Vagina (tissue), 2 donors: ENCODE results near the gene AVPR2. TPM values are rescaled to one million over a fixed set of nuclear protein-coding genes. Genes with fewer than 3 reads are reported as not detected.

ENCODE experiments used
- DNase-seq, 2 donors: peaks; one replicate each; pipeline ENCODE4 v3.0.0-alpha.2; 2017; ENCODE audit errors: extremely low spot score in 2 of 2
- H3K27ac ChIP-seq: fragments of 200-600 bp; sonication (generic); one replicate; pipeline ENCODE4 v1.5.1; 2019
- H3K27me3 ChIP-seq: fragments of 200-600 bp; sonication (generic); one replicate; pipeline ENCODE4 v1.5.1; 2019
- H3K36me3 ChIP-seq, 2 donors: fragments of 200-600 bp; sonication (generic); one replicate each; pipeline ENCODE4 v1.5.1; 2017 to 2019
- H3K4me1 ChIP-seq: fragments of 200-600 bp; sonication (generic); one replicate; pipeline ENCODE4 v1.5.1; 2019
- H3K4me3 ChIP-seq, 2 donors: fragments of 200-600 bp; sonication (generic); 1 replicate in 1 of 2; 2 replicates in 1 of 2; pipeline ENCODE4 v1.5.1; 2016 to 2019
- H3K9me3 ChIP-seq: fragments of 200-600 bp; sonication (generic); one replicate; pipeline ENCODE4 v1.5.1; 2019
- POLR2A ChIP-seq, 2 donors: fragments of 450-650 bp; IDR thresholded peaks; one replicate each; pipeline ENCODE4 v1.6.1; 2017; ENCODE audit warnings: antibody characterized with exemption in 2 of 2, mild to moderate bottlenecking in 2 of 2, moderate library complexity in 2 of 2
- POLR2AphosphoS5 ChIP-seq, 2 donors: sonication (generic); formaldehyde crosslinking; IDR thresholded peaks; one replicate each; pipeline ENCODE4 v1.9.0; 2017; ENCODE audit warnings: antibody characterized with exemption in 2 of 2, mild to moderate bottlenecking in 2 of 2, low read depth in 1 of 2; ENCODE audit not compliant: insufficient read depth in 1 of 2
- intact Hi-C: fragments of 100-400 bp; cut with DNase I; formaldehyde crosslinking; loops from one replicate; pipeline ENCODE4 v1.15.1; 2023
- total RNA-seq: library from RNA; depleted of rRNA; stranded (reverse); fragments of >200 nt; gene quantifications from one replicate; pipeline ENCODE4 v1.2.3, GENCODE V29; 2016
- TF ChIP-seq, protein P1 (sequence below), 3 experiments: fragments of 450-650 bp in 2 of 3; fragments of 200-600 bp in 1 of 3; sonication (generic) in 1 of 3; IDR thresholded peaks; one replicate each; pipeline ENCODE4 v1.5.1; 2017 to 2019; ENCODE audit warnings: antibody characterized with exemption in 3 of 3, mild to moderate bottlenecking in 2 of 3, moderate library complexity in 2 of 3

The AVPR2 gene
- total RNA-seq, 1 donor from 2014 or later, result 4.9 TPM

DNA sequence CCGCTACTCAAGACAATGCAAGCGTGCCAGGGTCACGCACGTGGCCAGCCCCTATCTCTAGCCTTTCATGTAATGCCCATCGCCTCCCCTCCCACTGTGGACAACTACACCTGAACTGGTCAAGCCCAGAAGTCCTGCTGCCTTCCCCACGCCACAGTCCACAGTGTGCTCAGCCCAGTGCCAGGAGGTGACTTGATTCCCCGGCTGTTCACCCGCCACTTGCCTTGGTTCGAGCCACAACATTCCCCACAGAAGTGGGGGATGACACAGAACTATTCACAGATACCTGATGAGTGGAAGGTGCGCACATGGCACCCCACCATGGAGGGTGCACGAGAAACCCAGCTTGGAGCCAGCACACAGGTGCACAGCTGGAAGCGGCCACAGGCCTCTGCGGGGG lies 14.8 kb downstream of the AVPR2 start:
- Histone ChIP-seq H3K27ac (no peak overlapping the region), H3K27me3 (no peaks in the 10 kb centered on the region), H3K4me3 (no peak overlapping the region), H3K36me3 (no peaks in the 10 kb centered on the region), H3K4me1 (peaks cover 30% of the 10 kb centered on the region), H3K9me3 (no peaks in the 10 kb centered on the region)
- TF ChIP-seq POLR2A (IDR thresholded peaks at IDR 0.05), result no peak
- no peak for TF ChIP-seq POLR2AphosphoS5 (IDR thresholded peaks at IDR 0.05; ENCODE audit: insufficient read depth in 1 of 2, low read depth in 1 of 2)
- TF ChIP-seq, protein P1, sequence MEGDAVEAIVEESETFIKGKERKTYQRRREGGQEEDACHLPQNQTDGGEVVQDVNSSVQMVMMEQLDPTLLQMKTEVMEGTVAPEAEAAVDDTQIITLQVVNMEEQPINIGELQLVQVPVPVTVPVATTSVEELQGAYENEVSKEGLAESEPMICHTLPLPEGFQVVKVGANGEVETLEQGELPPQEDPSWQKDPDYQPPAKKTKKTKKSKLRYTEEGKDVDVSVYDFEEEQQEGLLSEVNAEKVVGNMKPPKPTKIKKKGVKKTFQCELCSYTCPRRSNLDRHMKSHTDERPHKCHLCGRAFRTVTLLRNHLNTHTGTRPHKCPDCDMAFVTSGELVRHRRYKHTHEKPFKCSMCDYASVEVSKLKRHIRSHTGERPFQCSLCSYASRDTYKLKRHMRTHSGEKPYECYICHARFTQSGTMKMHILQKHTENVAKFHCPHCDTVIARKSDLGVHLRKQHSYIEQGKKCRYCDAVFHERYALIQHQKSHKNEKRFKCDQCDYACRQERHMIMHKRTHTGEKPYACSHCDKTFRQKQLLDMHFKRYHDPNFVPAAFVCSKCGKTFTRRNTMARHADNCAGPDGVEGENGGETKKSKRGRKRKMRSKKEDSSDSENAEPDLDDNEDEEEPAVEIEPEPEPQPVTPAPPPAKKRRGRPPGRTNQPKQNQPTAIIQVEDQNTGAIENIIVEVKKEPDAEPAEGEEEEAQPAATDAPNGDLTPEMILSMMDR (IDR thresholded peaks at IDR 0.05), result no peak
- no peak for DNase-seq
- intact Hi-C loops, result no loop called here

DNA sequence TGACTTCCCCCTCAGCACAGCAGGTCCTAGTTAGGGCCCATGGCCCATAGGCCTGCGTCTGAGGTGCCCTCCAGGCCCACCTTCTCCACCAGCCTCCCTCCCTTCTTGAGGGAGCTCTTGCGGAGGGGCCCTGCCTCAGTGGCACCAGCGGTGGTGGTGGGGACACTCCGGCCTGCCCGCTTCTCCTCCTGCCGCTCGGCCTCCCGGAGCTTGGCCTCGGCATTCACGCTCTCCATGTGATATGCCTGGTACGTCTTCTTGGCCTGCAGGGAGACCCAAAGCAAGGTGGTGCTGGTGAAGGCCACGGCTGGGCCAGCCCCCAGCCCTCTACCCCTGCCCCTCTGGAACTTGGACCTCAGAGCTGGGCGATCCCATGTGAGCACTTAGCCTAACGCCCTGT lies 16.1 kb downstream of the AVPR2 start:
- Histone ChIP-seq H3K9me3 (no peaks in the 10 kb centered on the region), H3K27ac (no peak overlapping the region), H3K27me3 (no peaks in the 10 kb centered on the region), H3K4me1 (peaks cover 30% of the 10 kb centered on the region), H3K36me3 (no peaks in the 10 kb centered on the region), H3K4me3 (no peak overlapping the region)
- no peak for DNase-seq
- intact Hi-C loops, result loop anchor here (10.0 kb wide), 1 partner anchor 136 kb away; the partner anchor contains the start of gene SRPK3
- no peak for TF ChIP-seq POLR2A (IDR thresholded peaks at IDR 0.05)
- TF ChIP-seq, protein P1 (IDR thresholded peaks at IDR 0.05), result no peak
- TF ChIP-seq POLR2AphosphoS5 (IDR thresholded peaks at IDR 0.05; ENCODE audit: insufficient read depth in 1 of 2, low read depth in 1 of 2), result no peak

GRCh38 chrX:153921070-153921469 lies 16.6 kb downstream of the AVPR2 start:
- Histone ChIP-seq H3K27ac (peak overlapping the region; percentile 38), H3K4me1 (peaks cover 30% of the 10 kb centered on the region), H3K27me3 (no peaks in the 10 kb centered on the region), H3K9me3 (no peaks in the 10 kb centered on the region), H3K36me3 (no peaks in the 10 kb centered on the region), H3K4me3 (no peak overlapping the region)
- no peak for DNase-seq
- intact Hi-C loops, result loop anchor here (10.0 kb wide), 1 partner anchor 136 kb away; the partner anchor contains the start of gene SRPK3
- TF ChIP-seq POLR2A (IDR thresholded peaks at IDR 0.05) (no peak), POLR2AphosphoS5 (IDR thresholded peaks at IDR 0.05; ENCODE audit: insufficient read depth in 1 of 2, low read depth in 1 of 2) (no peak)
- TF ChIP-seq, protein P1 (IDR thresholded peaks at IDR 0.05), result no peak

DNA sequence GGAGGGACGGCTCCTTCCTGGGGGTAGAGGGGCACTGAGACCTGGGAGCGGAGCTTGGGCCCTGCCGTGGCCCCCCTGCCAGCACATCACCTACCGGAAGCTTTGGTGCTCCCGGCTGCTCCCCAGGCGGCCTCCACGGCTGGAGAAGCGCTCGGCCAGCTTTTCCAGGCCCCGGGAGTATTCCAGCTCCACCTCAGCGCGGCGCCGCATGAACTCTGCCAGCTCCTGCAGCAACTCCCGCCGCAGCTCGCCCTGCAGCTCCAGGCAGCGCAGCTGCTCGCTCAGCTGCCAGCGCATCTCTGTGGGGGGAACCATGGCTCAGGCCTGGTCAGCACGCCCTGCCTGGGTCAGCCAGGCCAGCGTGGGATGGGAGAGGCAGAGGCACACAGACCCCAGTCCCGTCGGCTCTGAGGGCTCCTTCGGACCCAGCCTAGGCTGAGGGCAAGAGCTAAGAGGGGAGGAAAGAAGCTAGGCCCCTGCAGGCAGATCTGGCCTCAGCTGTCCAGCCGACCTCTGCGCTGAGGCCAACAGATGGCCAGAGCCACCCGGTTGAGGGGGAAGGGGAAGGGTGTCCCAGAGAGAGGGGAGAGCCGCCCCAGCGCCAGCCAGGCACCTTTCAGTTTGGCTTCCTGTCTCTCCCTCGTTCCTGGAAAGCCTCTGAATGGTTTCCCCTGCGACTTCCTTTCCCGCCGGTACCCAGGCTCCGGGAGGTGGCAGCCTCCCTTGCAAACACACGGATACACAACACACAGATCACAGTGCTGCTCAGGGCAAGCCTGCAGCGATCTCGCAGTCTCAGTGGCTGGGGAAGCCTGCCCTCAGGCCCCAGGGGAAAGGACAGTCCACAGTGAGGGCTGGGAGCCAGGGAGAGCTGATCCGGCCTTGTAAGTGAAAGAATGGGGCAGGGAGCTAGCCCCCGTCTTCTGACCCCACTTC lies 17.3 kb downstream of the AVPR2 start:
- no peaks in the 10 kb centered on the region for H3K27me3 ChIP-seq
- peak overlapping the region; percentile 38 for H3K27ac ChIP-seq
- H3K4me1 ChIP-seq, result peaks cover 35% of the 10 kb centered on the region
- DNase-seq, result no peak
- H3K36me3 ChIP-seq, result no peaks in the 10 kb centered on the region
- intact Hi-C loops, result loop anchor here (10.0 kb wide), 1 partner anchor 137 kb away; the partner anchor contains the start of gene SRPK3
- no peaks in the 10 kb centered on the region for H3K9me3 ChIP-seq
- H3K4me3 ChIP-seq, result no peak overlapping the region
- TF ChIP-seq POLR2AphosphoS5 (IDR thresholded peaks at IDR 0.05; ENCODE audit: insufficient read depth in 1 of 2, low read depth in 1 of 2) (peak in 1 of 2 donors; percentile 20), POLR2A (IDR thresholded peaks at IDR 0.05) (no peak)
- TF ChIP-seq, protein P1 (IDR thresholded peaks at IDR 0.05), result no peak
